ENCODE measurements around the gene DYNC2H1.
"Not testable (repeated sequence)": the region's sequence is repeated elsewhere in the genome, so short reads cannot be mapped to it uniquely, and the experiment has no call there.

The DYNC2H1 gene

GRCh38 chr11:103112364-103112763 is 3.1 kb downstream of the DYNC2H1 start:
- no peak for DNase-seq (ENCODE audit: low read depth in 2 of 3, low spot score in 2 of 3)

GRCh38 chr11:103114836-103115235 is 5.6 kb downstream of the DYNC2H1 start:
- no peak for DNase-seq (ENCODE audit: low read depth in 2 of 3, low spot score in 2 of 3)

- DNase-seq (ENCODE audit: low read depth in 2 of 3, low spot score in 2 of 3) = no peak
Observed at GRCh38 chr11:103125462-103125861, 16.2 kb downstream of the DYNC2H1 start.

GRCh38 chr11:103141986-103142385 is 32.8 kb downstream of the DYNC2H1 start:
- not testable (repeated sequence) for DNase-seq (ENCODE audit: low read depth in 2 of 3, low spot score in 2 of 3)

GRCh38 chr11:103147627-103148026 is 38.4 kb downstream of the DYNC2H1 start:
- no peak for DNase-seq (ENCODE audit: low read depth in 2 of 3, low spot score in 2 of 3)

- no peak for DNase-seq (ENCODE audit: low read depth in 2 of 3, low spot score in 2 of 3)
Observed at GRCh38 chr11:103157542-103157941, 48.3 kb downstream of the DYNC2H1 start.

- DNase-seq (ENCODE audit: low read depth in 2 of 3, low spot score in 2 of 3) = no peak
Observed at GRCh38 chr11:103164093-103164796, 55.0 kb downstream of the DYNC2H1 start.

GRCh38 chr11:103167166-103167565 is 57.9 kb downstream of the DYNC2H1 start:
- DNase-seq (ENCODE audit: low read depth in 2 of 3, low spot score in 2 of 3) = no peak

- no peak for DNase-seq (ENCODE audit: low read depth in 2 of 3, low spot score in 2 of 3)
Observed at GRCh38 chr11:103170865-103171264, 61.6 kb downstream of the DYNC2H1 start.

- DNase-seq (ENCODE audit: low read depth in 2 of 3, low spot score in 2 of 3) = no peak
Observed at GRCh38 chr11:103175461-103176129, 66.4 kb downstream of the DYNC2H1 start.

GRCh38 chr11:103183981-103184611 is 74.9 kb downstream of the DYNC2H1 start:
- DNase-seq (ENCODE audit: low read depth in 2 of 3, low spot score in 2 of 3) = no peak

- DNase-seq (ENCODE audit: low read depth in 2 of 3, low spot score in 2 of 3) = no peak
Observed at GRCh38 chr11:103202048-103202651, 92.9 kb downstream of the DYNC2H1 start.

- no peak for DNase-seq (ENCODE audit: low read depth in 2 of 3, low spot score in 2 of 3)
Observed at GRCh38 chr11:103210543-103210942, 101.3 kb downstream of the DYNC2H1 start.

- no peak for DNase-seq (ENCODE audit: low read depth in 2 of 3, low spot score in 2 of 3)
Observed at GRCh38 chr11:103215812-103216211, 106.6 kb downstream of the DYNC2H1 start.

- no peak for DNase-seq (ENCODE audit: low read depth in 2 of 3, low spot score in 2 of 3)
Observed at GRCh38 chr11:103220133-103220532, 110.9 kb downstream of the DYNC2H1 start.

- DNase-seq (ENCODE audit: low read depth in 2 of 3, low spot score in 2 of 3) = no peak
Observed at GRCh38 chr11:103222806-103223205, 113.6 kb downstream of the DYNC2H1 start.

GRCh38 chr11:103228807-103229206 is 119.6 kb downstream of the DYNC2H1 start:
- DNase-seq (ENCODE audit: low read depth in 2 of 3, low spot score in 2 of 3) = no peak

- DNase-seq (ENCODE audit: low read depth in 2 of 3, low spot score in 2 of 3) = no peak
Observed at GRCh38 chr11:103234974-103235373, 125.7 kb downstream of the DYNC2H1 start.

- DNase-seq (ENCODE audit: low read depth in 2 of 3, low spot score in 2 of 3) = no peak
Observed at GRCh38 chr11:103241574-103241973, 132.3 kb downstream of the DYNC2H1 start.

GRCh38 chr11:103254123-103254522 is 144.9 kb downstream of the DYNC2H1 start:
- no peak for DNase-seq (ENCODE audit: low read depth in 2 of 3, low spot score in 2 of 3)

- no peak for DNase-seq (ENCODE audit: low read depth in 2 of 3, low spot score in 2 of 3)
Observed at GRCh38 chr11:103257360-103257759, 148.1 kb downstream of the DYNC2H1 start.
